Measurements from ENCODE around the gene ANO10.

Gene ANO10

DNA sequence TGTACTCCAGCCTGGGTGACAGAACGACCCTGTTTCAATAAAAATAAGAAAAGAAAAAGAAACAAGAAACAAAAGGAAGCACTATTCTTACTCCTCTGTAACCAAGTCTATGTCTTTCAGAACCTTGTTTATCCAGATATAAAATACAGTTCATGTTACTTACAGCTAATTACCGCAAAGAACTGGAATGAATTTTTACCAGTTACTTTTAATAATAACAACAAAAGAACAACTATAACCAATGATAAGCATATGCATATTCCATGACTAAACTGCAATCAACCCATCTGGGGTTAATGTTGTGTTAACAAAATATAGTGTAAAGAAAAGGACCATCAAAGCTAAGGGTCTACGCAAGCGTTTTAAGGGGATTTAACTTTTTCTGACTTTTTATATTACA is 212.3 kb downstream of the ANO10 start:
- TF ChIP-seq RAD21 (IDR thresholded peaks at IDR 0.05; ENCODE audit: low read depth) (no peak), CEBPB (IDR thresholded peaks at IDR 0.05) (no peak), FOXM1 (IDR thresholded peaks at IDR 0.05; ENCODE audit: borderline replicate concordance, low read depth) (no peak), YY1 (IDR thresholded peaks at IDR 0.05; ENCODE audit: low read depth) (no peak), TAF1 (IDR thresholded peaks at IDR 0.05; ENCODE audit: low read depth) (no peak), NFIC (IDR thresholded peaks at IDR 0.05) (no peak), MAX (IDR thresholded peaks at IDR 0.05) (no peak), CREB1 (IDR thresholded peaks at IDR 0.05; ENCODE audit: low read depth) (no peak), EP300 (IDR thresholded peaks at IDR 0.05; ENCODE audit: borderline replicate concordance) (no peak), ZBTB7A (IDR thresholded peaks at IDR 0.05; ENCODE audit: low read depth) (no peak), EGR1 (IDR thresholded peaks at IDR 0.05) (no peak), TCF12 (IDR thresholded peaks at IDR 0.05; ENCODE audit: low read depth) (no peak), TEAD4 (IDR thresholded peaks at IDR 0.05) (no peak), REST (IDR thresholded peaks at IDR 0.05; ENCODE audit: low read depth) (no peak)
- TF ChIP-seq, protein P1, sequence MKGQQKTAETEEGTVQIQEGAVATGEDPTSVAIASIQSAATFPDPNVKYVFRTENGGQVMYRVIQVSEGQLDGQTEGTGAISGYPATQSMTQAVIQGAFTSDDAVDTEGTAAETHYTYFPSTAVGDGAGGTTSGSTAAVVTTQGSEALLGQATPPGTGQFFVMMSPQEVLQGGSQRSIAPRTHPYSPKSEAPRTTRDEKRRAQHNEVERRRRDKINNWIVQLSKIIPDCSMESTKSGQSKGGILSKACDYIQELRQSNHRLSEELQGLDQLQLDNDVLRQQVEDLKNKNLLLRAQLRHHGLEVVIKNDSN (IDR thresholded peaks at IDR 0.05) = no peak

DNA sequence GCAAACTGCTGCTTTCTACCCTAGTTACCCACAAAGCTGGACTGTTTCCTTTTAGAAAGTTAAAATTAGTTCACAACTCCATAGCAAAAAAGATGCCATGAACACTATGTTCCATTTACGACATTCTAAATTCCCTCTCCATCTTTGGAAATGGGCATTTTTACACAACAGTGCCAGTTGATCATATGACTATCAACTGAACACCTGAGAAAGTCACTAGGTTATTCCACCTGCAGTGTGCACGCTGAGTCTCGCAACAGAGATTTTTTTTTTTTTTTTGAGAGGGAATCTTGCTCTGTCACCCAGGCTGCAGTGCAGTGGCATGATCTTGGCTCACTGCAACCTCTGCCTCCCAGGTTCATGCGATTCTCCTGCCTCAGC is 215.2 kb downstream of the ANO10 start:
- no peak for TF ChIP-seq EP300 (IDR thresholded peaks at IDR 0.05; ENCODE audit: borderline replicate concordance)
- TF ChIP-seq TEAD4 (IDR thresholded peaks at IDR 0.05) = no peak
- no peak for TF ChIP-seq TCF12 (IDR thresholded peaks at IDR 0.05; ENCODE audit: low read depth)
- no peak for TF ChIP-seq YY1 (IDR thresholded peaks at IDR 0.05; ENCODE audit: low read depth)
- TF ChIP-seq NFIC (IDR thresholded peaks at IDR 0.05) = no peak
- TF ChIP-seq CREB1 (IDR thresholded peaks at IDR 0.05; ENCODE audit: low read depth) = no peak
- TF ChIP-seq RAD21 (IDR thresholded peaks at IDR 0.05; ENCODE audit: low read depth) = no peak
- TF ChIP-seq EGR1 (IDR thresholded peaks at IDR 0.05) = no peak
- TF ChIP-seq, protein P1 (IDR thresholded peaks at IDR 0.05) = no peak
- TF ChIP-seq FOXM1 (IDR thresholded peaks at IDR 0.05; ENCODE audit: borderline replicate concordance, low read depth) = no peak
- no peak for TF ChIP-seq REST (IDR thresholded peaks at IDR 0.05; ENCODE audit: low read depth)
- no peak for TF ChIP-seq TAF1 (IDR thresholded peaks at IDR 0.05; ENCODE audit: low read depth)
- TF ChIP-seq CEBPB (IDR thresholded peaks at IDR 0.05) = no peak
- TF ChIP-seq ZBTB7A (IDR thresholded peaks at IDR 0.05; ENCODE audit: low read depth) = no peak
- TF ChIP-seq MAX (IDR thresholded peaks at IDR 0.05) = no peak

DNA sequence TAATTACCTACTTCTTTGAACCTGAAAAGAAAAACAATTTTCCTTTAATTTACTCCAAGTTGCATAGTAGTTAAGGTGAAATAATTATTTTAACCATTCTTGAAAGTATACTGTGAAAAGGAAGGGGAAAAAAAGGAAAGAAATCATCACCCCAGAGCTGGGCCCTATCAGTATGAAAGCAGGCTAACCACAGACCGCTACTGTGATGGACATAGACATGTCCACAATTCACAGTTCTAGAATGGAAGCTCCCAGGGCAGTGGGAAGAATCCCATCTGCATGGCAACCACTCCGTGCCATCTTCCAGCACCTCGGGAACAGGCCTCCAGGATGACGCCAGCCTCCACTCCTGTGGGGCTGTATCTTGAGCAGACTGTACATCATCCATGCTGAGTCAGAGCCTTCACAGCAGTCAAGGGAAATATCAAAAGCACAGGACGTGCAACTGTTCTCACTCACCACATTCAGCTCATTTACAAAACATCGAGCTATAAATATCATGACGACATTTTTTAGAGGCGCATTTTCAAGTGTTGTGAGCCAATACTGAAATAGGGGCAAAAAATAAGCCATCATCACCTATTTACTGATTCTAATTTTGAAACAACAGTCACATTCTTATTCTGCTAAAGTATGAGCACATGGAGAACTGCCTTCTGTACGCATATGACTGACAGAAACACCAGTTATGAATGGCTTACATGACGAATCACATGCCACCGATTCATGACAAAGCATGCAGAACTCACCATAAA is 215.7 kb downstream of the ANO10 start:
- no peak for TF ChIP-seq YY1 (IDR thresholded peaks at IDR 0.05; ENCODE audit: low read depth)
- TF ChIP-seq TCF12 (IDR thresholded peaks at IDR 0.05; ENCODE audit: low read depth) = no peak
- no peak for TF ChIP-seq FOXM1 (IDR thresholded peaks at IDR 0.05; ENCODE audit: borderline replicate concordance, low read depth)
- TF ChIP-seq CEBPB (IDR thresholded peaks at IDR 0.05) = no peak
- no peak for TF ChIP-seq REST (IDR thresholded peaks at IDR 0.05; ENCODE audit: low read depth)
- TF ChIP-seq EGR1 (IDR thresholded peaks at IDR 0.05) = no peak
- no peak for TF ChIP-seq TAF1 (IDR thresholded peaks at IDR 0.05; ENCODE audit: low read depth)
